ENCODE measurements around the gene CAPZB.

The CAPZB gene

GRCh38 chr1:19436716-19437476, 48.4 kb downstream of the CAPZB start:
- 83 to 96% methylated on average over 2 to 5 of the region's 8 CpGs for WGBS, 2 experiments (ENCODE audit: insufficient coverage in 2 of 2)
- Histone ChIP-seq H3K36me3 (ENCODE audit: control insufficient read depth, insufficient read depth, low read length) (peaks cover 49% of the 10 kb centered on the region), H3K27ac (ENCODE audit: low read depth, low read length, severe bottlenecking) (no peak overlapping the region), H3K9me3 (ENCODE audit: control insufficient read depth, low read length) (no peaks in the 10 kb centered on the region), H3K4me3 (ENCODE audit: extremely low read depth, insufficient read depth, low read length, poor library complexity, severe bottlenecking) (no peak overlapping the region), H3K4me1 (ENCODE audit: control insufficient read depth, insufficient read depth, low read length, poor library complexity, severe bottlenecking) (peaks cover 7% of the 10 kb centered on the region)

GRCh38 chr1:19435851-19436455, 49.4 kb downstream of the CAPZB start:
- Histone ChIP-seq H3K36me3 (ENCODE audit: control insufficient read depth, insufficient read depth, low read length) (peaks cover 49% of the 10 kb centered on the region), H3K4me3 (ENCODE audit: extremely low read depth, insufficient read depth, low read length, poor library complexity, severe bottlenecking) (no peak overlapping the region), H3K9me3 (ENCODE audit: control insufficient read depth, low read length) (no peaks in the 10 kb centered on the region), H3K27ac (ENCODE audit: low read depth, low read length, severe bottlenecking) (no peak overlapping the region), H3K4me1 (ENCODE audit: control insufficient read depth, insufficient read depth, low read length, poor library complexity, severe bottlenecking) (peaks cover 7% of the 10 kb centered on the region)
- WGBS, 2 experiments (ENCODE audit: insufficient coverage in 2 of 2), result 94% methylated on average over 12 to 13 of the region's 13 CpGs

GRCh38 chr1:19435181-19435580, 50.2 kb downstream of the CAPZB start:
- H3K4me3 ChIP-seq (ENCODE audit: extremely low read depth, insufficient read depth, low read length, poor library complexity, severe bottlenecking), result no peak overlapping the region
- no peaks in the 10 kb centered on the region for H3K9me3 ChIP-seq (ENCODE audit: control insufficient read depth, low read length)
- H3K27ac ChIP-seq (ENCODE audit: low read depth, low read length, severe bottlenecking), result no peak overlapping the region
- WGBS, 2 experiments (ENCODE audit: insufficient coverage in 2 of 2), result no CpG with 5 or more reads among the region's 4 CpGs
- peaks cover 10% of the 10 kb centered on the region for H3K4me1 ChIP-seq (ENCODE audit: control insufficient read depth, insufficient read depth, low read length, poor library complexity, severe bottlenecking)
- peaks cover 49% of the 10 kb centered on the region for H3K36me3 ChIP-seq (ENCODE audit: control insufficient read depth, insufficient read depth, low read length)

GRCh38 chr1:19433719-19433998, 51.7 kb downstream of the CAPZB start:
- Histone ChIP-seq H3K27ac (ENCODE audit: low read depth, low read length, severe bottlenecking) (no peak overlapping the region), H3K9me3 (ENCODE audit: control insufficient read depth, low read length) (no peaks in the 10 kb centered on the region), H3K36me3 (ENCODE audit: control insufficient read depth, insufficient read depth, low read length) (peaks cover 42% of the 10 kb centered on the region), H3K4me1 (ENCODE audit: control insufficient read depth, insufficient read depth, low read length, poor library complexity, severe bottlenecking) (peaks cover 21% of the 10 kb centered on the region), H3K4me3 (ENCODE audit: extremely low read depth, insufficient read depth, low read length, poor library complexity, severe bottlenecking) (no peak overlapping the region)
- WGBS, 2 experiments (ENCODE audit: insufficient coverage in 2 of 2), result 100% methylated on average over 1 of the region's 2 CpGs

GRCh38 chr1:19432943-19433718, 52.2 kb downstream of the CAPZB start:
- Histone ChIP-seq H3K36me3 (ENCODE audit: control insufficient read depth, insufficient read depth, low read length) (peaks cover 42% of the 10 kb centered on the region), H3K4me1 (ENCODE audit: control insufficient read depth, insufficient read depth, low read length, poor library complexity, severe bottlenecking) (peaks cover 26% of the 10 kb centered on the region)

GRCh38 chr1:19430121-19431068, 54.9 kb downstream of the CAPZB start:
- Histone ChIP-seq H3K4me1 (ENCODE audit: control insufficient read depth, insufficient read depth, low read length, poor library complexity, severe bottlenecking) (peaks cover 42% of the 10 kb centered on the region), H3K27ac (ENCODE audit: low read depth, low read length, severe bottlenecking) (peak overlapping the region; percentile 75)

More at GRCh38 chr1:19432943-19433718, 52.2 kb downstream of the CAPZB start:
- Histone ChIP-seq H3K27ac (ENCODE audit: low read depth, low read length, severe bottlenecking) (no peak overlapping the region), H3K4me3 (ENCODE audit: extremely low read depth, insufficient read depth, low read length, poor library complexity, severe bottlenecking) (no peak overlapping the region), H3K9me3 (ENCODE audit: control insufficient read depth, low read length) (no peaks in the 10 kb centered on the region)
- 94 to 98% methylated on average over 9 to 10 of the region's 15 CpGs for WGBS, 2 experiments (ENCODE audit: insufficient coverage in 2 of 2)

GRCh38 chr1:19429611-19430010, 55.7 kb downstream of the CAPZB start:
- H3K9me3 ChIP-seq (ENCODE audit: control insufficient read depth, low read length), result no peaks in the 10 kb centered on the region
- WGBS, 2 experiments (ENCODE audit: insufficient coverage in 2 of 2), result 78% methylated on average over 3 of the region's 4 CpGs; no CpG with 5 or more reads in 1 of the 2 experiments
- H3K4me3 ChIP-seq (ENCODE audit: extremely low read depth, insufficient read depth, low read length, poor library complexity, severe bottlenecking), result no peak overlapping the region
- peak overlapping the region; percentile 75 for H3K27ac ChIP-seq (ENCODE audit: low read depth, low read length, severe bottlenecking)
- H3K4me1 ChIP-seq (ENCODE audit: control insufficient read depth, insufficient read depth, low read length, poor library complexity, severe bottlenecking), result peaks cover 42% of the 10 kb centered on the region
- peaks cover 28% of the 10 kb centered on the region for H3K36me3 ChIP-seq (ENCODE audit: control insufficient read depth, insufficient read depth, low read length)

More at GRCh38 chr1:19430121-19431068, 54.9 kb downstream of the CAPZB start:
- no peak overlapping the region for H3K4me3 ChIP-seq (ENCODE audit: extremely low read depth, insufficient read depth, low read length, poor library complexity, severe bottlenecking)
- H3K36me3 ChIP-seq (ENCODE audit: control insufficient read depth, insufficient read depth, low read length), result peaks cover 22% of the 10 kb centered on the region
- 90 to 94% methylated on average over 14 to 15 of the region's 16 CpGs for WGBS, 2 experiments (ENCODE audit: insufficient coverage in 2 of 2)
- H3K9me3 ChIP-seq (ENCODE audit: control insufficient read depth, low read length), result no peaks in the 10 kb centered on the region

- Histone ChIP-seq H3K9me3 (ENCODE audit: control insufficient read depth, low read length) (no peaks in the 10 kb centered on the region), H3K4me3 (ENCODE audit: extremely low read depth, insufficient read depth, low read length, poor library complexity, severe bottlenecking) (no peak overlapping the region), H3K36me3 (ENCODE audit: control insufficient read depth, insufficient read depth, low read length) (peaks cover 15% of the 10 kb centered on the region), H3K27ac (ENCODE audit: low read depth, low read length, severe bottlenecking) (peak overlapping the region; percentile 73), H3K4me1 (ENCODE audit: control insufficient read depth, insufficient read depth, low read length, poor library complexity, severe bottlenecking) (peaks cover 42% of the 10 kb centered on the region)
- 94% methylated on average over 13 to 14 of the region's 14 CpGs for WGBS, 2 experiments (ENCODE audit: insufficient coverage in 2 of 2)
Observed at GRCh38 chr1:19427087-19427781, 58.1 kb downstream of the CAPZB start.

- peaks cover 12% of the 10 kb centered on the region for H3K36me3 ChIP-seq (ENCODE audit: control insufficient read depth, insufficient read depth, low read length)
- peak overlapping the region; percentile 73 for H3K27ac ChIP-seq (ENCODE audit: low read depth, low read length, severe bottlenecking)
- peaks cover 42% of the 10 kb centered on the region for H3K4me1 ChIP-seq (ENCODE audit: control insufficient read depth, insufficient read depth, low read length, poor library complexity, severe bottlenecking)
- no peak overlapping the region for H3K4me3 ChIP-seq (ENCODE audit: extremely low read depth, insufficient read depth, low read length, poor library complexity, severe bottlenecking)
- no peaks in the 10 kb centered on the region for H3K9me3 ChIP-seq (ENCODE audit: control insufficient read depth, low read length)
- WGBS, 2 experiments (ENCODE audit: insufficient coverage in 2 of 2), result 93 to 98% methylated on average over 10 to 11 of the region's 13 CpGs
Observed at GRCh38 chr1:19426294-19427086, 58.8 kb downstream of the CAPZB start.

Data from mesodermal cell (in vitro differentiated cells).